ENCODE measurements around the gene PIP4P1.

DNA sequence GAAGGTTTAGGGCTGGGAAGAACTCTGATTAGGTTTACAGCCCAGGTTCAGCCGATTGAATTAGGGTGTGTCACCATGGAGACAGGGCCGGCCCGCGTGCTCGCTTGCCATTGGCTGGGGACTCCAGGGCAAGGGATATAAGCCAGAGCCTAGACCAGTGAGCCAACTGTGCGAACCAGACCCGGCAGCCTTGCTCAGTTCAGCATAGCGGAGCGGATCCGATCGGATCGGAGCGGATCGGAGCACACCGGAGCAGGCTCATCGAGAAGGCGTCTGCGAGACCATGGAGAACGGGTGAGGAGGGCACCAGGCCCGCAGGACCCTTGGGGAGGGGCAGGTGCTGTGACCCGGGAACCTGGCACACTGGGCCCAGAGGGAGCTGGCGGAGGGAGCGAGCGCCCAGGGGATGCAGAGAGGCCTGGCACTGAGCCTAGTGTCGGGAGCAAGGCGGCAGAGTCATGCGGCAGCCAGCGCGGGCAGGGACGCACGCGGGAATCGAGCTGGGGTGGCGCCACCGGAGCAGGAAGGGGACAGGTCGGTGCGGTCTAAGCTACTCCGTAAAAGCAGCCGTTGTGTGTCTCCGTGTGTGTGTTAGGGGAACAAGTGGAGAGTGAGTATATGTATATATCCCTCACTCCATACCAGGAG, 8.1 kb upstream of the PIP4P1 start, which contains the start of gene PNP:
- TF ChIP-seq EZH2 (IDR thresholded peaks at IDR 0.05; ENCODE audit: borderline replicate concordance, low read depth, low read length, poor library complexity, severe bottlenecking) = no peak
- TF ChIP-seq, protein P1, sequence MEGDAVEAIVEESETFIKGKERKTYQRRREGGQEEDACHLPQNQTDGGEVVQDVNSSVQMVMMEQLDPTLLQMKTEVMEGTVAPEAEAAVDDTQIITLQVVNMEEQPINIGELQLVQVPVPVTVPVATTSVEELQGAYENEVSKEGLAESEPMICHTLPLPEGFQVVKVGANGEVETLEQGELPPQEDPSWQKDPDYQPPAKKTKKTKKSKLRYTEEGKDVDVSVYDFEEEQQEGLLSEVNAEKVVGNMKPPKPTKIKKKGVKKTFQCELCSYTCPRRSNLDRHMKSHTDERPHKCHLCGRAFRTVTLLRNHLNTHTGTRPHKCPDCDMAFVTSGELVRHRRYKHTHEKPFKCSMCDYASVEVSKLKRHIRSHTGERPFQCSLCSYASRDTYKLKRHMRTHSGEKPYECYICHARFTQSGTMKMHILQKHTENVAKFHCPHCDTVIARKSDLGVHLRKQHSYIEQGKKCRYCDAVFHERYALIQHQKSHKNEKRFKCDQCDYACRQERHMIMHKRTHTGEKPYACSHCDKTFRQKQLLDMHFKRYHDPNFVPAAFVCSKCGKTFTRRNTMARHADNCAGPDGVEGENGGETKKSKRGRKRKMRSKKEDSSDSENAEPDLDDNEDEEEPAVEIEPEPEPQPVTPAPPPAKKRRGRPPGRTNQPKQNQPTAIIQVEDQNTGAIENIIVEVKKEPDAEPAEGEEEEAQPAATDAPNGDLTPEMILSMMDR (conservative IDR thresholded peaks at IDR 0.05; ENCODE audit: low read depth, low read length) = no peak

Data from A673 (cell line).